BJ (cell line): ENCODE measurements around the gene LAMA1. TPM values are rescaled to one million over a fixed set of nuclear protein-coding genes. Genes with fewer than 3 reads are reported as not detected.

Source experiments
- CTCF ChIA-PET: fragments of 350-600 bp; formaldehyde crosslinking; extraction: SDS; loops from one replicate; lab custom pipeline; 2021; ENCODE audit warnings: antibody characterized with exemption, inconsistent platforms; lab: Yijun Ruan, JAX
- POLR2A ChIA-PET: fragments of 300-600 bp; sonication (Branson Sonifier 250); formaldehyde crosslinking; extraction: SDS; loops from one replicate; lab custom pipeline; 2021; ENCODE audit warnings: antibody characterized with exemption; lab: Charles Lee
- DNase-seq: peaks from one replicate; pipeline ENCODE4 v3.0.0-alpha.2; 2011; ENCODE audit warnings: low read depth
- H3K27me3 ChIP-seq: 2 replicates; pipeline ENCODE4 v1.6.0; 2011; ENCODE audit warnings: low read length; ENCODE audit not compliant: control insufficient read depth, insufficient read depth
- H3K36me3 ChIP-seq: 2 replicates; pipeline ENCODE4 v1.5.1; 2011; ENCODE audit warnings: low read length; ENCODE audit not compliant: control insufficient read depth, insufficient read depth
- H3K4me3 ChIP-seq: 2 replicates; pipeline ENCODE4 v1.5.1; 2011; ENCODE audit warnings: low read depth, mild to moderate bottlenecking, control low read depth, low read length
- CTCF ChIP-seq: IDR thresholded peaks from 2 replicates; pipeline ENCODE4 v1.5.1; 2011; ENCODE audit warnings: low read depth, mild to moderate bottlenecking, control low read depth, inconsistent platforms, low read length, moderate library complexity; ENCODE audit not compliant: insufficient read depth
- polyA minus RNA-seq: library from RNA; depleted of rRNA, polyadenylated mRNA; stranded (reverse); fragments of >200 nt; gene quantifications from 2 replicates; pipeline ENCODE4 v1.2.3, GENCODE V29; 2011; rRNA and poly(A)+ RNA removed
- polyA plus RNA-seq: library from polyadenylated mRNA; depleted of rRNA; stranded (reverse); fragments of >200 nt; gene quantifications from 2 replicates; pipeline ENCODE4 v1.2.3, GENCODE V29; 2011; rRNA removed

Gene LAMA1, protein sequence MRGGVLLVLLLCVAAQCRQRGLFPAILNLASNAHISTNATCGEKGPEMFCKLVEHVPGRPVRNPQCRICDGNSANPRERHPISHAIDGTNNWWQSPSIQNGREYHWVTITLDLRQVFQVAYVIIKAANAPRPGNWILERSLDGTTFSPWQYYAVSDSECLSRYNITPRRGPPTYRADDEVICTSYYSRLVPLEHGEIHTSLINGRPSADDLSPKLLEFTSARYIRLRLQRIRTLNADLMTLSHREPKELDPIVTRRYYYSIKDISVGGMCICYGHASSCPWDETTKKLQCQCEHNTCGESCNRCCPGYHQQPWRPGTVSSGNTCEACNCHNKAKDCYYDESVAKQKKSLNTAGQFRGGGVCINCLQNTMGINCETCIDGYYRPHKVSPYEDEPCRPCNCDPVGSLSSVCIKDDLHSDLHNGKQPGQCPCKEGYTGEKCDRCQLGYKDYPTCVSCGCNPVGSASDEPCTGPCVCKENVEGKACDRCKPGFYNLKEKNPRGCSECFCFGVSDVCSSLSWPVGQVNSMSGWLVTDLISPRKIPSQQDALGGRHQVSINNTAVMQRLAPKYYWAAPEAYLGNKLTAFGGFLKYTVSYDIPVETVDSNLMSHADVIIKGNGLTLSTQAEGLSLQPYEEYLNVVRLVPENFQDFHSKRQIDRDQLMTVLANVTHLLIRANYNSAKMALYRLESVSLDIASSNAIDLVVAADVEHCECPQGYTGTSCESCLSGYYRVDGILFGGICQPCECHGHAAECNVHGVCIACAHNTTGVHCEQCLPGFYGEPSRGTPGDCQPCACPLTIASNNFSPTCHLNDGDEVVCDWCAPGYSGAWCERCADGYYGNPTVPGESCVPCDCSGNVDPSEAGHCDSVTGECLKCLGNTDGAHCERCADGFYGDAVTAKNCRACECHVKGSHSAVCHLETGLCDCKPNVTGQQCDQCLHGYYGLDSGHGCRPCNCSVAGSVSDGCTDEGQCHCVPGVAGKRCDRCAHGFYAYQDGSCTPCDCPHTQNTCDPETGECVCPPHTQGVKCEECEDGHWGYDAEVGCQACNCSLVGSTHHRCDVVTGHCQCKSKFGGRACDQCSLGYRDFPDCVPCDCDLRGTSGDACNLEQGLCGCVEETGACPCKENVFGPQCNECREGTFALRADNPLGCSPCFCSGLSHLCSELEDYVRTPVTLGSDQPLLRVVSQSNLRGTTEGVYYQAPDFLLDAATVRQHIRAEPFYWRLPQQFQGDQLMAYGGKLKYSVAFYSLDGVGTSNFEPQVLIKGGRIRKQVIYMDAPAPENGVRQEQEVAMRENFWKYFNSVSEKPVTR (N-terminal part only)
- polyA plus RNA-seq (3.2 and 3.4 TPM in 2 replicates), polyA minus RNA-seq (3.9 and 5.4 TPM in 2 replicates)

DNA sequence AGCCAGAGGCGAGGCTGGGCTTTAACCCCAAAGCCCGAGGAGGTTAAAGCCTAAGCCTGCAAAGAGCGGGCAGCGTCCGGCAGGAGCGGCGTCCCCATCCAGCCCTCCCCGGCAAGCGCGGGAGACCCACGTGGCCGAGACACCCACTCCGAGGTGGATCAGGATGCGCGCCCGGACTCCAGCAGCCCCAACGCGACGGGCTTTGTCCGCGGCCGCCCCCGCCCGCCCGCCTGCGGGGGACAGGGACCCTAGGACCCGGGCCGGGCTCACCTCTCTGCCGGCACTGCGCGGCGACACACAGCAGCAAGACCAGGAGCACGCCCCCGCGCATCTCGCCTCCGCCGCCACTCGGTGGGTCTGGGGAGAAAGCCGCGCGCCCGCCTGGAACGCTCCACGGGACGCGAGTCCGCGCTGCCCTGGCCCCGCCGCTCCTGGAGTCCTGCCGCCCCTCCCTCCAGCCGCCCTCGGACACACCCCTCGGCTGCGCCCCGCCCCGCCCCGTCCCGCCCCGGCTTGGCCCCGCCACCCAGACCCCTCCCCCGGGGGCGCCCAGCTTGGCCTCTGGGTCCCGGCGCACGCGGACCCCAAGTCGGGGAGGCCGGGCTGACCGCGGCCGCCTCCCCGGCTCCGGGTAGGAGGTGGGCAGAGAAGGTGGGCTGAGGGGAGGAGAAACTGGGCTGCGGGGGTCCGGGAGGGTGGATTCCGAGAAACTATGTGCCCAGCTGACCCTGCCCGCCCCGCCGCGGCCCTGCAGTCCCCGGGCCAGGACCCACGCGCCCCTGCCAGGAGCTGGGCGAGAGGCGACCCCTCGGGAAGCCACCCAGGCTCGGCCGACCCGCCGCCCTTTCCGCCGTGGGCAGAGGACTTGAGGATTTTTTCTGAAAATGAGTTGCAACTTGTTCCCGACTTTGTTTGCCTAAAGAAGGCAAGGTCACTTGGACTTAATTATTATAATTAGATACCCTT lies at the start of gene LAMA1:
TSS of gene LAMA1 (minus strand) at position 408 of the 966 bp plus-strand sequence. CDS start at position 331, 77 bp downstream.
- ChIA-PET POLR2A (no interaction called here), CTCF (no interaction called here)
- peaks cover 8% of the 10 kb centered on the region for H3K27me3 ChIP-seq
- TF ChIP-seq CTCF: no peak
- DNase-seq: no peak
- peak within 1 kb of the TSS; percentile 33 for H3K4me3 ChIP-seq
- no peaks in the 10 kb centered on the region for H3K36me3 ChIP-seq

- Histone ChIP-seq H3K4me3 (no peak overlapping the region), H3K27me3 (no peaks in the 10 kb centered on the region), H3K36me3 (no peaks in the 10 kb centered on the region)
- no peak for TF ChIP-seq CTCF
- no peak for DNase-seq
- POLR2A ChIA-PET: no interaction called here
- CTCF ChIA-PET: interaction anchor here (1.8 to 5.2 kb wide), 3 partner anchors 12 to 246 kb away, joined by 4 to 31 read pairs (median 6); no protein-coding TSS in a partner anchor
Observed at GRCh38 chr18:7165846-7166393, 48.3 kb upstream of the LAMA1 start.

DNA sequence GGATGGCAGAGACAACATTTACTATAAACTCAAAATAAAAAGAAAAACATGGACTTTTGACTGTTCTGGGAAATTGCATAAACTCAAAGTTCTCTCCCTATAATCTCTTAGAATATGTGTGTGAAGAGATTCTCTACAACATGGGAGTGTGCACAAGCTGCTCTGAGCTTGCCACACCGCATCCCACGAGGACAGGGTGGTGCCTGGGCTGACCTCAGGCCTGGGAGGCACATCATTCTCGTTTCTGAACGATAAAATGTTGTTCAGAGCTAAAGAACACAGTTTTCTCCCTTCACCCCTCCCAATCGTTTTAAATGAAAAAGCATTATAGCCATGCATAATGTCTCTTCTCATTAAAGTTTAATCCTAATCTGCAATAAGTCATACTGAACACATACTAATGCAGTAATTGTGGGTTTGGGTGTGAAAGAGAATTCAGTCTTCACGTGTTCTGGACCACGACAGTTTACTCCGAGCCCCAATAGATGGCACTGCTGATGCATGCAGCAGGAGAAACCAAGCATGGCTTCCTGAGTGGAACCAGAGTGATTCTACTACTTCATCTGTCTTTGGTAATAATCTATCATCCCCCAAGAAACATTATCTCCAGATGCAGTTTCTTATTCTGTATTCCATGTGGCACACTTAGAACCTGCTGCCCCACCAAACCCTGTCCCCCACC lies 46.9 kb upstream of the LAMA1 start:
- no peak for DNase-seq
- CTCF ChIA-PET: interaction anchor here (1.4 to 5.2 kb wide), 2 partner anchors 8 to 13 kb away, joined by 4 to 31 read pairs; no protein-coding TSS in a partner anchor
- TF ChIP-seq CTCF: peak; percentile 41
- no peaks in the 10 kb centered on the region for H3K27me3 ChIP-seq
- POLR2A ChIA-PET: no interaction called here
- H3K36me3 ChIP-seq: no peaks in the 10 kb centered on the region
- no peak overlapping the region for H3K4me3 ChIP-seq

DNA sequence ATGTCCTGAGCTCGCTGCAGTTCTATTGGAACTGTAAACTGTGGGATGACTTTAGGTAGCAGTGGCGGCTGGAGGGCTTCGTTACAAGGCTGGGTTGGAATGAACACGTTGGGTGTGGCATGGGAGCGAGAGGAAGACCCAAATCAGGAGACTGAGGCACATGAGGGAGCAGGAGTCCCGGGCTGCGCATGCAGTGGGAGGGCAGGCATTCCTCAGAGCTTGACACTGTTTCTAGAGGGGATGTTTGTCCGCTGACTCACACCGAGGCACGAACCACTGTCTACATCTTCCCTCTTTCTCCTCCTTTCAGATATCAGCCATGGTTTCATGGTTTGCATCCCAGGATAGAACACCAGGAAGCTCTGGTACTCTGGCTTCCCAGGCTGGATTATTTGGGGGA lies 40.6 kb upstream of the LAMA1 start:
- Histone ChIP-seq H3K27me3 (no peaks in the 10 kb centered on the region), H3K36me3 (no peaks in the 10 kb centered on the region), H3K4me3 (no peak overlapping the region)
- CTCF ChIA-PET: interaction anchor here (0.7 to 2.3 kb wide), 3 partner anchors 14 to 410 kb away, joined by 3 to 6 read pairs (median 4); no protein-coding TSS in a partner anchor
- POLR2A ChIA-PET: no interaction called here
- no peak for TF ChIP-seq CTCF
- DNase-seq: peak; percentile 10
